Neutrophil (primary cell): ENCODE results near the gene ARL13A.

ENCODE experiments used
- H3K27ac ChIP-seq: fragments of 200-600 bp; sonication (generic); 2 replicates; pipeline ENCODE4 v1.5.1; 2016; ENCODE audit warnings: mild to moderate bottlenecking, moderate library complexity
- H3K27me3 ChIP-seq: fragments of 200-600 bp; sonication (generic); 2 replicates; pipeline ENCODE4 v1.6.0; 2016; ENCODE audit warnings: mild to moderate bottlenecking
- H3K36me3 ChIP-seq: fragments of 200-600 bp; sonication (generic); 2 replicates; pipeline ENCODE4 v1.5.1; 2017
- H3K4me1 ChIP-seq, 2 experiments: fragments of 200-600 bp in 1 of 2; sonication (generic) in 1 of 2; 1 replicate in 1 of 2; 2 replicates in 1 of 2; pipeline versions ENCODE4 v1.5.1 to v1.6.1; 2013 to 2016; ENCODE audit warnings: low read depth in 1 of 2, low read length in 1 of 2, mild to moderate bottlenecking in 1 of 2, moderate library complexity in 1 of 2; ENCODE audit not compliant: control insufficient read depth in 1 of 2, insufficient read depth in 1 of 2
- H3K4me3 ChIP-seq, 2 experiments: fragments of 200-600 bp in 1 of 2; sonication (generic) in 1 of 2; 1 replicate in 1 of 2; 2 replicates in 1 of 2; pipeline ENCODE4 v1.5.1; 2013 to 2016; ENCODE audit warnings: low read depth in 1 of 2, low read length in 1 of 2, mild to moderate bottlenecking in 1 of 2, moderate library complexity in 1 of 2
- H3K9me3 ChIP-seq: fragments of 200-600 bp; sonication (generic); 2 replicates; pipeline ENCODE4 v1.5.1; 2016
- CTCF ChIP-seq: fragments of 200-600 bp; sonication (generic); IDR thresholded peaks from 2 replicates; pipeline ENCODE4 v1.5.1; 2016; ENCODE audit warnings: antibody characterized with exemption

Gene ARL13A

GRCh38 chrX:100962811-100963210 lies 6.7 kb upstream of the ARL13A start:
- H3K36me3 ChIP-seq: no peaks in the 10 kb centered on the region
- no peak overlapping the region for H3K4me3 ChIP-seq
- H3K4me1 ChIP-seq: no peaks in the 10 kb centered on the region
- no peaks in the 10 kb centered on the region for H3K9me3 ChIP-seq
- no peak overlapping the region for H3K27ac ChIP-seq
- H3K27me3 ChIP-seq: no peaks in the 10 kb centered on the region
- no peak for TF ChIP-seq CTCF

GRCh38 chrX:100964362-100964761 lies 5.1 kb upstream of the ARL13A start:
- no peaks in the 10 kb centered on the region for H3K36me3 ChIP-seq
- H3K9me3 ChIP-seq: no peaks in the 10 kb centered on the region
- H3K4me1 ChIP-seq: no peaks in the 10 kb centered on the region
- no peak for TF ChIP-seq CTCF
- no peaks in the 10 kb centered on the region for H3K27me3 ChIP-seq
- H3K27ac ChIP-seq: no peak overlapping the region
- H3K4me3 ChIP-seq: no peak overlapping the region

GRCh38 chrX:100969936-100970335 lies 428 bp downstream of the ARL13A start:
- no peaks in the 10 kb centered on the region for H3K27me3 ChIP-seq
- H3K9me3 ChIP-seq: no peaks in the 10 kb centered on the region
- no peak for TF ChIP-seq CTCF

GRCh38 chrX:100973411-100973810 lies 3.9 kb downstream of the ARL13A start:
- Histone ChIP-seq H3K9me3 (no peaks in the 10 kb centered on the region), H3K27ac (no peak overlapping the region), H3K36me3 (no peaks in the 10 kb centered on the region), H3K4me1 (no peaks in the 10 kb centered on the region), H3K27me3 (no peaks in the 10 kb centered on the region), H3K4me3 (no peak overlapping the region)
- TF ChIP-seq CTCF: no peak

More at GRCh38 chrX:100969936-100970335, 428 bp downstream of the ARL13A start:
- no peak overlapping the region for H3K27ac ChIP-seq
- H3K36me3 ChIP-seq: no peaks in the 10 kb centered on the region
- no peak overlapping the region for H3K4me3 ChIP-seq
- no peaks in the 10 kb centered on the region for H3K4me1 ChIP-seq

GRCh38 chrX:100975212-100975611 lies 5.7 kb downstream of the ARL13A start:
- H3K9me3 ChIP-seq: no peaks in the 10 kb centered on the region
- no peaks in the 10 kb centered on the region for H3K27me3 ChIP-seq
- no peak overlapping the region for H3K27ac ChIP-seq
- H3K36me3 ChIP-seq: no peaks in the 10 kb centered on the region
- no peak for TF ChIP-seq CTCF
- no peaks in the 10 kb centered on the region for H3K4me1 ChIP-seq
- H3K4me3 ChIP-seq: no peak overlapping the region

GRCh38 chrX:100976211-100976610 lies 6.7 kb downstream of the ARL13A start:
- Histone ChIP-seq H3K27me3 (no peaks in the 10 kb centered on the region), H3K4me1 (no peaks in the 10 kb centered on the region), H3K27ac (no peak overlapping the region), H3K36me3 (no peaks in the 10 kb centered on the region), H3K4me3 (no peak overlapping the region), H3K9me3 (no peaks in the 10 kb centered on the region)
- TF ChIP-seq CTCF: no peak
